GM19239 (cell line): ENCODE measurements around the gene TBX20.
A peak's percentile ranks its signal among the peaks of the same experiment; 100 is the strongest.
"Not testable (repeated sequence)": the region's sequence is repeated elsewhere in the genome, so short reads cannot be mapped to it uniquely, and the experiment has no call there.

Source experiments
- DNase-seq: peaks from one replicate; pipeline ENCODE4 v3.0.0; 2011; ENCODE audit warnings: low spot score; ENCODE audit not compliant: insufficient read length
- FAIRE-seq: peaks from 2 replicates; lab custom pipeline; 2011; peaks lifted over from hg19 to GRCh38; lab: Jason Lieb, UNC

The TBX20 gene

DNA sequence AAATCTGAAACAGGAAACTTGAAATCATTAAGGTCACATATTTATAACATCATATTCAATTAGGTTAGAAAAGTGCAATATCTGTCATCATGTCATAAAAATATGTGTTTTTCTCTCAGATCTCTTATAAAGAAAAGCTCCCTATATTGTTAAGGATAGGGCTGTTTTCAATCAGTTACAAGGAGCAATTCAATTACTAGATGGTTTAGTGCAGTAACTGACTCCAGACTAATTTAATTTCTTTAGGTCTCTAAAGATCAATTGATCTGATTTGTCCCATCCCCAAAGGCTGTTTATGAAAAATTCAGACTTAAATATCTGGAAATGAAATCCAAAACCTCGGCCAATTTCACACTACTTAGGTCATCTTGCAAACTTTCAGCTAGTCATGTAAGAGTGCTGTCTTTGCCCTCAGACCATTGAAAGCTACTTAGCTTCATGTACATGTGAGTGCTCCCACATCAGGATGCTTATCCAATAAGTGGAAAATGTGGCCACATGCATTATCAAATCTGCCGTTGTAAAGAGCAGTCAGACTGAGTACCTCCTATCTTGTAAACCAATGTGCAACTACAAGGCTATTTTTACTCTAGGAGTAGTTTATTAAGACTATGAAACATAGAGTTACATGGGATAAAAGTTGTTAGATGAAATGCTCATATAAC, 24.7 kb downstream of the TBX20 start:
- not testable (repeated sequence) for DNase-seq
- peak; percentile 78 for FAIRE-seq

- not testable (repeated sequence) for DNase-seq, FAIRE-seq
These were observed 25.3 kb downstream of the TBX20 start for GRCh38 chr7:35228496-35229051.

DNA sequence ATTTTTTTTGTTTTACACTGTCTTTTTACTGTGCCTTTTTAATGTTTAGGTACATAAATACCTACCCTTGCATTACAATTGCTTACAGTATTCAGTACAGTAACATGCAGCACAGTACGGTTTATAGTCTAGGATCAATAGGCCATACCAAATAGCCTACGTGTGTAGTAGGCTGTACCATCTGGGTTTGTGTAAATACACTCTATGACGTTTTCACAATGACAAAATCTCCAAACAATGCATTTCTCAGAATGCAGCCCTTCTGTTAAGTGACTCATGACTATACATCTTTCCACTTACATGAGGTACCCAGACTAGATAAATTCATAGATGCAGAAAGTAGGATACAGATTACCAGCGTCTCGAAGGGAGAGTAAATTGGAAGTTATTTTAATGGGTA, 26.5 kb downstream of the TBX20 start:
- FAIRE-seq, DNase-seq: not testable (repeated sequence)

DNA sequence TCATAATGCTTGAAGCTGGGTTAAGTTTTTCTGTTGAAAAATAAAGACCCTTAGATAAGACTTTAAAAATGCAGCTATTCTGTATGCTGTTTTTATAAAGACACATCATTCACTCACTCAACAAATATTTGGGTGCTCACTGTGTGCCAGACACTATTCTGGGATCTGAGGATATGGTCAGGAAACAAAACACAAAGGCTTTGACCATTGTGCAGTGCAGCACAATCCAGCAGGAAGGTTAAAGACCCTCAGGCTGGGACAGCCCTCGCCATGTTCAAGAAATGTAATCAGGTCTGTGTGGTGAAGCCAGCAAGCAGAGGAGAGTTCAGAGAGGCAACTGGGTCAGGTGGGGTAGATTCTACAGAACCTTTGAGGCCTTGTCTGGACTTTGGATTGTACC, 31.5 kb downstream of the TBX20 start:
- FAIRE-seq, DNase-seq: not testable (repeated sequence)

DNA sequence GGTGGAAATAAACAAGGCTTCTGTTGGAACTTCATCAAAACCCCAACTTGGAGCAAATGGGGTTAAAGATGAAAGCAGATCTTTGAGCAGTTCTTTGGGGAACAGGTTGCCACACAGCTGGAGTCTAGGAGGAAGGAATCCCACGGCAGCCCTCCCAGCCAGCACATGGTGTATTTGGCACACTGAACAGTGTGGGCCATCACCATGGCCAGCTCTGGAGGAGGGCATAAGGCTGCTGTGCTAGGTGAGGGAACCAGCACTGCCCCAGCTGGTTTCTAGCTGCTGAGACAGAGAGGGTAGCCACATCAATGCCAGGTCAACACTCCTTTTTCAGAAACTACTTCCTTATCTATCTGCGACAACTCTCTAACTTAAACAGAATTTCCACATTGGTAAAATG, 33.7 kb downstream of the TBX20 start:
- DNase-seq, FAIRE-seq: not testable (repeated sequence)

DNA sequence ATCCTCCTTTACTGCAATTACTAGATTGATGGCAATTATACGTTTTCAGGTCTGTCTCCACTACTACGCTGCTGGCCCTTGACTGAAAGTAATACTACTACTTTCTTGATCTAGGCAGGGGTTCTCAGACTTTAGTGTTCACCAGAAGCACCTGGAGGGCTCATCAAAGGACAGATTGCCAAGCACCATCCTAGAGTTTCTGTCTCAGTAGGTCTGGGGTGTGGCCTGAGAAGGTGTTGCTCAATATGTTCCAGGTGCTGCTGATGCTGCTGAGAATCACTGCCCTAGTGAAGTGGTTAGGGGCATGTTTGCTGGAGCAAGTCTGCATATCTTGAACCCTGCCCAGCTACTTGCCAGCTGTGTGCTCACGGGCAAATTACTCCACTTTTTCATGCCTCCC, 37.9 kb downstream of the TBX20 start:
- DNase-seq, FAIRE-seq: not testable (repeated sequence)

DNA sequence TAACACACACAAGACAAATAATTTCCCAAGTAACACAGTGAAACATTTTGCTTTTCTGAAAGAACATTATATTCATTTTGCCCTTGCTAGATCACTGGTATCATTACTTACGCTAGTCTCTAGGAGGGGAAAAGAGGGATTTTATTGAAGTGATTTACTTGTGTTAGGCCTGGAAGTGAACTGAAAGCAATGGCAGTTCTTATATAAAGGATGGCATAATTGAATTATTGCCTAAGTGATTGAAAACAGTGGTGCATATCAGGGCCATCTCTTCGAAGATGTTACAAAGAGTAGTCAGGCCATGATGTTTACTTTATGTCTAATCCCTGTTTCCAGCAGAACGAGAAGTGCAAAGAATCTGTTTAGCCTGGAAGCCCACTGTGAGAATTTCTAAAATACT, 38.8 kb downstream of the TBX20 start:
- not testable (repeated sequence) for FAIRE-seq, DNase-seq

GRCh38 chr7:35206924-35207323, 47.0 kb downstream of the TBX20 start:
- DNase-seq, FAIRE-seq: not testable (repeated sequence)

- not testable (repeated sequence) for DNase-seq, FAIRE-seq
These were observed 49.0 kb downstream of the TBX20 start for GRCh38 chr7:35204850-35205249.

- not testable (repeated sequence) for DNase-seq, FAIRE-seq
These were observed 49.9 kb downstream of the TBX20 start for GRCh38 chr7:35204031-35204430.

DNA sequence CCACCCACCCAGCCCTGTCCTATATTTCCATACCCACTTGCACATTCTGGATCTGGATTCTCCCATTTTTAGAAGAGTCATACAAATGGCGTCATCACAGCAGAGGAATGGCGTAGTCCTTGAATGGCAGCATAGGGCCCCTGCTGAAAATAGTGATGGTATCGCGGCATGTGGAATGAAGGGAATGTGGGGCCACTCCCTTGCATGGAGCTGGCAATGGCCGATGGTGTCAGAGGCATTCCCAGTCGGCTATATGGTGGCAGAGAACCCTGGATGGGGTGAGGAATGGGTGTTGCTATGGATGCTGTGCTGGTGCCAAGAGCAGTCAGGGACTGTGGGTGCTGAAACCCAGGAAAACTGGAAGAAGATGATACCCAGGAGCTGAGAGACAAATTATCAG, 51.5 kb downstream of the TBX20 start:
- DNase-seq, FAIRE-seq: not testable (repeated sequence)

DNA sequence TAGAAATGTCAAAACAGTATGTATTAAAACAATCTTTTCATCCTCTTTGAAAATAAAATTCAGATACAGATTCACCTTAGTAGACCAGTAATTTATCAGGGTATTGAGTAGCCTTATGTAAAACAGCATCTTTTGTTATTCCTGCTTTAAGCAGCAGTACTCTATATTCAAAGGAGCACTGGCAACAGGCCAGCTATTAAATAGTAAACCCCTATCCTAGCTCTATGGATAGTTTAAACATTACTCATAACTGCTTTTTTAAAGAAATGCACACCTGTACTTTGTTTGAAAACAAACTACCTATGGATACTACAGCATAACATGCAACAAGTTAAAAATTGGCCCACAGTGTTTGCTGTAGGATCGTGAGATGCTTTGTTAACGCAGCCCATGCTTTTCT, 53.7 kb downstream of the TBX20 start:
- DNase-seq, FAIRE-seq: not testable (repeated sequence)

GRCh38 chr7:35198370-35199140, 55.3 kb downstream of the TBX20 start:
- not testable (repeated sequence) for DNase-seq

DNA sequence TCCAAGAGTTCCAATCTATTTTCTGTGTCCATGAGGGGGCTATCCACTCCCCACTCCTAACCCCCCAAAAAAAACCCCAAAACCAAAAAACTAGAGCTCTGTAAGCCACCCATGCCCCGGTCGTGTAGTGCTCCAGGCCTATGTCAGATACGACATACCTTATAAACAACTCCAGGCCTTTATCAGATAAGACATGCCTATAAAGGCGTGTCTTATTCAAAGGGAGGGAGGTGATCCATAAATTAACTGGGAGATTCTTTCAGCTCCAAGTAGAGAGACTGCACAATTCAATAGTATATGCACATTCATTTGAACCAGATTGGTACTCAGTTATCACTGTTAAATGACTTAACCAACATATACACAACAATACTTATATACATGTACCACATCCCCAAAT, 62.3 kb downstream of the TBX20 start:
- DNase-seq, FAIRE-seq: not testable (repeated sequence)

More at GRCh38 chr7:35198370-35199140, 55.3 kb downstream of the TBX20 start:
- not testable (repeated sequence) for FAIRE-seq

DNA sequence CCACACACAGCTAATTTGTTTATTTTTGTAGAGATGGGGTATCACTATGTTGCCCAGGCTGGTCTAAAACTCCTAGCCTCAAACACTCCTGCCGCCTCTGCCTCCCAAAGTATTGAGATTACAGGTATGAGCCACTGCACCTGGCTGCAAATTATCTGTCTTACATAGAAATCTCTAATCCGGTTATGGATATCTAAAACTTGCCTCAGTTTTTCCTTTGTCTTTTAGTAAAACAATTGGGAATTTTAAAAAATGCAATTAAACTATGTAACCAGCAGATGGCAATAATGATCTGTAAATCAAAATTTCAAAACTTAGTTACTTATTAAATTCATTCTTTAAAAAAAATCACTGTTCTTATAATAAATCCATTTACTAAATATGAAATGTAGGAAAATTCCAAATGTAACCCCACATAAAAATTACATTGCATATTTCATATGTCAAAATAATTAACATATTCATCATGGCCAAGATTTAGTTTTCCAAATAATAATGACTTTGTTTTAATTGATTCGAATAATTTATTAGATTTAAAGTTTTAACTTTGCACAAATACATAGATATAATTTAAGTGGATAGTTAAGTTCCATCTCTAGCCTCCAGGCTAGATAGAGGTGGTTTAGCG, 63.6 kb downstream of the TBX20 start:
- DNase-seq, FAIRE-seq: not testable (repeated sequence)

- not testable (repeated sequence) for DNase-seq, FAIRE-seq
These were observed 67.1 kb downstream of the TBX20 start for GRCh38 chr7:35186751-35187150.

- DNase-seq (no peak), FAIRE-seq (no peak)
These were observed 67.8 kb downstream of the TBX20 start for GRCh38 chr7:35185908-35186731.

GRCh38 chr7:35185578-35185907, 68.4 kb downstream of the TBX20 start:
- not testable (repeated sequence) for FAIRE-seq

GRCh38 chr7:35184961-35185360, 68.9 kb downstream of the TBX20 start:
- DNase-seq, FAIRE-seq: not testable (repeated sequence)

More at GRCh38 chr7:35185578-35185907, 68.4 kb downstream of the TBX20 start:
- DNase-seq: not testable (repeated sequence)
